IMR-90 (cell line): ENCODE data around the gene MAN1C1. TPM values are rescaled to one million over a fixed set of nuclear protein-coding genes. Genes with fewer than 3 reads are reported as not detected.
A peak's percentile ranks its signal among the peaks of the same experiment; 100 is the strongest.

Experiments
- ATAC-seq: fragments of 200-7000 bp; cut with Tn5 transposase; 2 replicates; pipeline ENCODE4 v1.9.1; 2020; ENCODE audit warnings: low read depth, mild to moderate bottlenecking, moderate library complexity
- BruUV-seq: library from RNA; stranded (reverse); fragments of 400-500 nt; replicated peaks from 2 replicates; lab custom pipeline; 2021; lab: Mats Ljungman, UMichigan
- CTCF ChIA-PET: fragments of 300-600 bp; formaldehyde crosslinking; extraction: SDS; loops from one replicate; lab custom pipeline; 2021; ENCODE audit warnings: antibody characterized with exemption; lab: Yijun Ruan, JAX
- POLR2A ChIA-PET: fragments of 300-600 bp; sonication (Branson Sonifier 250); formaldehyde crosslinking; loops from one replicate; lab custom pipeline; 2022; ENCODE audit warnings: antibody characterized with exemption; ENCODE audit not compliant: unreplicated experiment; lab: Charles Lee
- DNase-seq: peaks from one replicate; pipeline ENCODE4 v3.0.0; 2013
- H2AFZ ChIP-seq: replicated peaks from 2 replicates; pipeline ENCODE3; 2013; ENCODE audit warnings: low read length, mild to moderate bottlenecking; ENCODE audit not compliant: poor library complexity
- H2AK5ac ChIP-seq: 2 replicates; pipeline ENCODE4 v1.6.1; 2013; ENCODE audit warnings: low read depth, low read length, inconsistent platforms
- H2AK9ac ChIP-seq: replicated peaks from 2 replicates; pipeline ENCODE3; 2013; ENCODE audit warnings: mild to moderate bottlenecking, low read depth, low read length, moderate library complexity; ENCODE audit not compliant: poor library complexity
- H2BK120ac ChIP-seq: 2 replicates; pipeline ENCODE4 v1.6.1; 2013; ENCODE audit warnings: low read depth, low read length, inconsistent platforms
- H2BK15ac ChIP-seq: 3 replicates; pipeline ENCODE4 v1.6.1; 2013; ENCODE audit warnings: low read depth, low read length, inconsistent platforms
- H2BK20ac ChIP-seq: 2 replicates; pipeline ENCODE4 v1.6.1; 2013; ENCODE audit warnings: low read depth, mild to moderate bottlenecking, inconsistent platforms, low read length, moderate library complexity
- H2BK5ac ChIP-seq: 2 replicates; pipeline ENCODE4 v1.6.1; 2013; ENCODE audit warnings: mild to moderate bottlenecking, low read depth, low read length, inconsistent platforms; ENCODE audit not compliant: poor library complexity, severe bottlenecking
- H3K14ac ChIP-seq: replicated peaks from 2 replicates; pipeline ENCODE4 v1.6.1; 2013; ENCODE audit warnings: low read depth, low read length, inconsistent platforms
- H3K18ac ChIP-seq: 2 replicates; pipeline ENCODE4 v1.6.1; 2013; ENCODE audit warnings: low read depth, low read length, control low read depth
- H3K23ac ChIP-seq: 2 replicates; pipeline ENCODE4 v1.6.1; 2013; ENCODE audit warnings: low read depth, low read length, inconsistent platforms
- H3K27ac ChIP-seq: 2 replicates; pipeline ENCODE4 v1.5.1; 2013; ENCODE audit warnings: mild to moderate bottlenecking, control low read depth, low read length; ENCODE audit not compliant: insufficient read depth
- H3K27me3 ChIP-seq: 2 replicates; pipeline ENCODE4 v1.6.1; 2013; ENCODE audit warnings: low read length; ENCODE audit not compliant: control insufficient read depth, insufficient read depth
- H3K36me3 ChIP-seq: 2 replicates; pipeline ENCODE4 v1.6.1; 2013; ENCODE audit warnings: low read length, mixed read lengths; ENCODE audit not compliant: control insufficient read depth, insufficient read depth
- H3K4ac ChIP-seq: 2 replicates; pipeline ENCODE4 v1.6.1; 2013; ENCODE audit warnings: low read depth, low read length, inconsistent platforms
- H3K4me1 ChIP-seq: 2 replicates; pipeline ENCODE4 v1.6.1; 2013; ENCODE audit warnings: low read length, mixed read lengths; ENCODE audit not compliant: control insufficient read depth, insufficient read depth
- H3K4me2 ChIP-seq: 2 replicates; pipeline ENCODE4 v1.6.1; 2013; ENCODE audit warnings: low read depth, mild to moderate bottlenecking, control low read depth, low read length, moderate library complexity
- H3K4me3 ChIP-seq: 2 replicates; pipeline ENCODE4 v1.5.1; 2013; ENCODE audit warnings: low read depth, mild to moderate bottlenecking, control low read depth, low read length, moderate library complexity; ENCODE audit not compliant: insufficient read depth
- H3K56ac ChIP-seq: 2 replicates; pipeline ENCODE4 v1.6.1; 2013; ENCODE audit warnings: low read length, inconsistent platforms; ENCODE audit not compliant: insufficient read depth; ENCODE audit errors: extremely low read depth
- H3K79me1 ChIP-seq, 2 experiments: 2 replicates each; pipeline ENCODE4 v1.6.1; 2013; ENCODE audit warnings: low read length in 2 of 2, inconsistent platforms in 1 of 2, low read depth in 1 of 2
- H3K9ac ChIP-seq: 2 replicates; pipeline ENCODE4 v1.6.1; 2013; ENCODE audit warnings: low read depth, low read length, control low read depth
- H3K9me1 ChIP-seq: 2 replicates; pipeline ENCODE4 v1.6.1; 2013; ENCODE audit warnings: low read length, inconsistent platforms; ENCODE audit not compliant: insufficient read depth
- H3K9me3 ChIP-seq: 2 replicates; pipeline ENCODE4 v1.6.1; 2013; ENCODE audit warnings: low read length; ENCODE audit not compliant: control insufficient read depth, insufficient read depth
- H4K20me1 ChIP-seq: 2 replicates; pipeline ENCODE4 v1.6.1; 2013; ENCODE audit warnings: low read length, inconsistent platforms; ENCODE audit not compliant: insufficient read depth
- H4K5ac ChIP-seq: 2 replicates; pipeline ENCODE4 v1.6.1; 2013; ENCODE audit warnings: mild to moderate bottlenecking, low read depth, low read length, control low read depth
- H4K8ac ChIP-seq, 2 experiments: 2 replicates each; pipeline ENCODE4 v1.6.1; 2013; ENCODE audit warnings: low read depth in 2 of 2, low read length in 2 of 2, control low read depth in 1 of 2, inconsistent platforms in 1 of 2
- H4K91ac ChIP-seq: 2 replicates; pipeline ENCODE4 v1.6.1; 2013; ENCODE audit warnings: low read depth, low read length, inconsistent platforms; ENCODE audit not compliant: insufficient read depth
- BHLHE40 ChIP-seq: fragments of 150-350 bp; IDR thresholded peaks from 2 replicates; pipeline ENCODE4 v1.6.1; 2016; ENCODE audit warnings: mild to moderate bottlenecking, low read depth, low read length
- CEBPB ChIP-seq: IDR thresholded peaks from 2 replicates; pipeline ENCODE4 v1.6.1; 2012; ENCODE audit warnings: low read depth, low read length, improper control_type of control experiment
- FOS ChIP-seq: fragments of 150-350 bp; IDR thresholded peaks from 2 replicates; pipeline ENCODE4 v1.6.1; 2016; ENCODE audit warnings: low read depth, low read length
- MXI1 ChIP-seq: IDR thresholded peaks from 2 replicates; pipeline ENCODE4 v1.6.1; 2012; ENCODE audit warnings: low read depth, mild to moderate bottlenecking, low read length, moderate library complexity, borderline replicate concordance
- POLR2A ChIP-seq: IDR thresholded peaks from 2 replicates; pipeline ENCODE4 v1.6.1; 2012; ENCODE audit warnings: mild to moderate bottlenecking, low read depth, low read length
- RAD21 ChIP-seq: IDR thresholded peaks from 2 replicates; pipeline ENCODE4 v1.6.1; 2012; ENCODE audit warnings: low read length, improper control_type of control experiment
- RCOR1 ChIP-seq: IDR thresholded peaks from 2 replicates; pipeline ENCODE4 v1.6.1; 2012; ENCODE audit warnings: mild to moderate bottlenecking, low read length, improper control_type of control experiment; ENCODE audit not compliant: insufficient replicate concordance
- SMC3 ChIP-seq: fragments of 150-350 bp; IDR thresholded peaks from 2 replicates; pipeline ENCODE4 v1.6.1; 2016; ENCODE audit warnings: low read depth, mild to moderate bottlenecking, antibody characterized with exemption, low read length, moderate library complexity
- WGBS, 2 experiments: methylation state at CpG; one replicate each; pipeline versions ENCODE4 v1.1.5 to v1.1.7; 2013; ENCODE audit warnings: missing lambda C conversion rate in 2 of 2; ENCODE audit not compliant: insufficient read length in 1 of 2; ENCODE audit errors: extremely low coverage in 2 of 2; 5-methylcytosine and 5-hydroxymethylcytosine counted together
- dilution Hi-C: fragments of 300-500 bp; cut with HindIII; formaldehyde crosslinking; loops from one replicate; pipeline ENCODE4 v1.14.3; 2018; ENCODE audit warnings: low sequenced_read_pairs; ENCODE audit not compliant: unreplicated experiment
- in situ Hi-C: fragments of 300-500 bp; cut with MboI; formaldehyde crosslinking; loops from 3 replicates; pipeline ENCODE4 v1.14.3; 2019; ENCODE audit warnings: low sequenced_read_pairs, inconsistent platforms, mixed read lengths
- intact Hi-C: fragments of 100-400 bp; cut with micrococcal nuclease; formaldehyde crosslinking; loops from 2 replicates; pipeline ENCODE4 v1.10.0; 2022
- polyA plus RNA-seq, 3 experiments: library from polyadenylated mRNA; depleted of rRNA; stranded (reverse); fragments of >200 nt; gene quantifications; 2 replicates each; pipeline ENCODE4 v1.2.3, GENCODE V29; 2012; ENCODE audit warnings: low replicate concordance in 1 of 3
- total RNA-seq: library from RNA; depleted of rRNA; stranded (reverse); fragments of >200 nt; gene quantifications from 2 replicates; pipeline ENCODE4 v1.2.3, GENCODE V29; 2012
- TF ChIP-seq, protein P1 (sequence below): fragments of 150-350 bp; IDR thresholded peaks from 2 replicates; pipeline ENCODE4 v1.6.1; 2017; ENCODE audit warnings: mild to moderate bottlenecking, antibody characterized with exemption, low read length, low read depth

Gene MAN1C1
- total and polyA plus RNA-seq, 2 of the 4 experiments (the other 2 are of a cell fraction), result 3.2 to 11.3 TPM

GRCh38 chr1:25702101-25702775 lies 85.6 kb downstream of the MAN1C1 start:
- H4K91ac ChIP-seq, result peak overlapping the region; percentile 90
- no peaks in the 10 kb centered on the region for H3K9me3 ChIP-seq
- H3K79me1 ChIP-seq, result peaks cover 0 to 44% of the 10 kb centered on the region in 2 experiments; a peak in 2 of 4 replicates
- H4K8ac ChIP-seq, result peak overlapping the region; percentile 53 to 86; a peak in 3 of 4 replicates
- BruUV-seq, result no TSS peak
- H2AK9ac ChIP-seq, result peak overlapping the region; percentile 47
- peaks cover 44% of the 10 kb centered on the region for H3K4me1 ChIP-seq
- peak overlapping the region; percentile 84; the same call in 1 of the 2 replicates for H2AK5ac ChIP-seq
- peak overlapping the region; percentile 16; the same call in 1 of the 2 replicates for H3K9ac ChIP-seq
- H3K27ac ChIP-seq, result peak overlapping the region; percentile 69; the same call in 1 of the 2 replicates
- no peaks in the 10 kb centered on the region for H3K27me3 ChIP-seq
- intact Hi-C loops (no loop called here), in situ Hi-C loops (no loop called here), dilution Hi-C loops (no loop called here)
- POLR2A ChIA-PET, result no interaction called here
- peak overlapping the region; percentile 90 for H3K18ac ChIP-seq
- peak overlapping the region; percentile 77 for H2BK20ac ChIP-seq
- peak overlapping the region; percentile 86 for H2AFZ ChIP-seq
- peaks cover 37% of the 10 kb centered on the region for H3K9me1 ChIP-seq
- H3K4me2 ChIP-seq, result no peak overlapping the region
- H4K20me1 ChIP-seq, result no peaks in the 10 kb centered on the region
- peak overlapping the region; percentile 49 for H2BK5ac ChIP-seq
- H3K4ac ChIP-seq, result peak overlapping the region; percentile 90
- peak overlapping the region; percentile 79 for H3K14ac ChIP-seq
- 91% methylated on average over 6 of the region's 11 CpGs; no CpG with 5 or more reads in 1 of the 2 experiments for WGBS, 2 experiments
- CTCF ChIA-PET, result interaction anchor here (0.5 kb wide), 1 partner anchor 28 kb away, joined by 3 read pairs; no protein-coding TSS in a partner anchor
- ATAC-seq (peak; percentile 73), DNase-seq (peak; percentile 57)
- no peak overlapping the region for H3K4me3 ChIP-seq
- peak overlapping the region; percentile 70; the same call in 1 of the 2 replicates for H3K56ac ChIP-seq
- no peak for TF ChIP-seq POLR2A
- TF ChIP-seq, protein P1, sequence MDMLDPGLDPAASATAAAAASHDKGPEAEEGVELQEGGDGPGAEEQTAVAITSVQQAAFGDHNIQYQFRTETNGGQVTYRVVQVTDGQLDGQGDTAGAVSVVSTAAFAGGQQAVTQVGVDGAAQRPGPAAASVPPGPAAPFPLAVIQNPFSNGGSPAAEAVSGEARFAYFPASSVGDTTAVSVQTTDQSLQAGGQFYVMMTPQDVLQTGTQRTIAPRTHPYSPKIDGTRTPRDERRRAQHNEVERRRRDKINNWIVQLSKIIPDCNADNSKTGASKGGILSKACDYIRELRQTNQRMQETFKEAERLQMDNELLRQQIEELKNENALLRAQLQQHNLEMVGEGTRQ, result no peak
- TF ChIP-seq BHLHE40, result no peak
- no peak for TF ChIP-seq SMC3
- TF ChIP-seq RCOR1, result no peak
- TF ChIP-seq MXI1, result no peak
- no peak for TF ChIP-seq CEBPB
- no peak for TF ChIP-seq RAD21
- no peak for TF ChIP-seq FOS
- peak overlapping the region; percentile 96 for H4K5ac ChIP-seq
- H3K23ac ChIP-seq, result peak overlapping the region; percentile 81; the same call in 1 of the 2 replicates
- no peaks in the 10 kb centered on the region for H3K36me3 ChIP-seq
- H2BK120ac ChIP-seq, result peak overlapping the region; percentile 90
- H2BK15ac ChIP-seq, result peak overlapping the region; percentile 71; the same call in 2 of the 3 replicates
